K562 (cell line): ENCODE results near the gene MPL. TPM values are rescaled to one million over a fixed set of nuclear protein-coding genes. Genes with fewer than 3 reads are reported as not detected.
A peak's percentile ranks its signal among the peaks of the same experiment; 100 is the strongest.

Experiments used
- ATAC-seq: fragments of 200-7000 bp; cut with Tn5 transposase; 3 replicates; pipeline ENCODE4 v1.9.1; 2020; ENCODE audit warnings: moderate library complexity
- BruUV-seq: library from RNA; stranded (reverse); fragments of 400-500 nt; replicated peaks from 2 replicates; lab custom pipeline; 2021; lab: Mats Ljungman, UMichigan
- CTCF ChIA-PET: fragments of 300-600 bp; formaldehyde crosslinking; extraction: SDS; loops from one replicate; lab custom pipeline; 2021; ENCODE audit warnings: low intra/inter-chr PET ratio; lab: Yijun Ruan, JAX
- POLR2A ChIA-PET: fragments of 300-600, 350-650 bp; sonication (Branson Sonifier 250); formaldehyde crosslinking; extraction: SDS; loops from one replicate; lab custom pipeline; 2021; ENCODE audit warnings: antibody characterized with exemption, inconsistent platforms; lab: Yijun Ruan, JAX
- DNase-seq, 4 experiments: peaks; one replicate each; pipeline versions ENCODE4 v3.0.0 to v3.0.0-alpha.2; 2011 to 2018; ENCODE audit warnings: low spot score in 3 of 4, mixed read lengths in 3 of 4; ENCODE audit errors: extremely low read depth in 1 of 4
- FAIRE-seq: peaks from 2 replicates; lab custom pipeline; 2011; peaks lifted over from hg19 to GRCh38; lab: Jason Lieb, UNC
- H2AFZ ChIP-seq: 2 replicates; pipeline ENCODE4 v1.6.0; 2011; ENCODE audit warnings: low read depth, low read length, control low read depth, inconsistent platforms
- H3K27ac ChIP-seq: fragments of 200-600 bp; 3 replicates; pipeline ENCODE4 v1.8.0; 2011; ENCODE audit warnings: low read depth, mild to moderate bottlenecking, control low read depth, inconsistent platforms, low read length, moderate library complexity, mixed read lengths; ENCODE audit errors: extremely low read depth
- H3K27me3 ChIP-seq, 2 experiments: fragments of 300-600 bp in 1 of 2; 2 replicates in 1 of 2; 3 replicates in 1 of 2; pipeline versions ENCODE4 v1.6.0 to v1.8.0; 2011; ENCODE audit warnings: inconsistent platforms in 2 of 2, low read length in 2 of 2, mild to moderate bottlenecking in 1 of 2, mixed read lengths in 1 of 2, moderate library complexity in 1 of 2; ENCODE audit not compliant: control insufficient read depth in 2 of 2, insufficient read depth in 2 of 2
- H3K36me3 ChIP-seq: fragments of 300-600 bp; 3 replicates; pipeline ENCODE4 v1.8.0; 2011; ENCODE audit warnings: mild to moderate bottlenecking, low read length, inconsistent platforms; ENCODE audit not compliant: control insufficient read depth, insufficient read depth
- H3K4me1 ChIP-seq, 2 experiments: fragments of 200-600 bp in 1 of 2; replicated peaks in 1 of 2; 2 replicates in 1 of 2; 3 replicates in 1 of 2; pipeline versions ENCODE4 v1.5.1 to v1.8.0; 2011; ENCODE audit warnings: inconsistent platforms in 2 of 2, low read length in 2 of 2, mild to moderate bottlenecking in 1 of 2, mixed read lengths in 1 of 2, moderate library complexity in 1 of 2; ENCODE audit not compliant: control insufficient read depth in 2 of 2, insufficient read depth in 2 of 2
- H3K4me2 ChIP-seq: 2 replicates; pipeline ENCODE4 v1.6.1; 2011; ENCODE audit warnings: low read length, control low read depth, inconsistent platforms, mixed read lengths; ENCODE audit not compliant: insufficient read depth
- H3K4me3 ChIP-seq: fragments of 200-600 bp; sonication (generic), shearing (Covaris generic); 2 replicates; pipeline ENCODE4 v1.5.1; 2016; ENCODE audit warnings: control low read depth, inconsistent platforms
- H3K79me2 ChIP-seq: fragments of 200-600 bp; 3 replicates; pipeline ENCODE4 v1.8.0; 2011; ENCODE audit warnings: low read length, inconsistent platforms; ENCODE audit not compliant: control insufficient read depth, insufficient read depth
- H3K9ac ChIP-seq, 2 experiments: 2 replicates each; pipeline versions ENCODE4 v1.6.0 to v1.6.1; 2011; ENCODE audit warnings: low read depth in 2 of 2, low read length in 2 of 2, control low read depth in 1 of 2, inconsistent platforms in 1 of 2, mild to moderate bottlenecking in 1 of 2, mixed read lengths in 1 of 2; ENCODE audit not compliant: insufficient read depth in 1 of 2
- H3K9me1 ChIP-seq: one replicate; pipeline ENCODE4 v1.6.0; 2011; ENCODE audit warnings: inconsistent platforms, mild to moderate bottlenecking, low read length, moderate library complexity; ENCODE audit not compliant: control insufficient read depth, insufficient read depth
- H3K9me3 ChIP-seq: replicated peaks from 2 replicates; pipeline ENCODE4 v1.5.1; 2011; ENCODE audit warnings: low read depth, low read length, inconsistent platforms; ENCODE audit not compliant: control insufficient read depth, insufficient read depth
- H4K20me1 ChIP-seq: replicated peaks from 2 replicates; pipeline ENCODE4 v1.6.1; 2011; ENCODE audit warnings: low read length, inconsistent platforms, mixed read lengths; ENCODE audit not compliant: control insufficient read depth, insufficient read depth
- BRF1 ChIP-seq: IDR thresholded peaks from 3 replicates; pipeline ENCODE4 v1.6.1; 2011; ENCODE audit warnings: borderline replicate concordance, mild to moderate bottlenecking; ENCODE audit not compliant: insufficient read length; ENCODE audit errors: extremely low read depth
- CBX8 ChIP-seq: fragments of 200-600 bp; sonication (generic); IDR thresholded peaks from 2 replicates; pipeline ENCODE4 v1.6.1; 2012; ENCODE audit warnings: borderline replicate concordance, mixed run types, low read depth, mild to moderate bottlenecking, moderate library complexity, mixed read lengths, low read length, control low read depth, inconsistent platforms; ENCODE audit not compliant: poor library complexity, severe bottlenecking; ENCODE audit errors: extremely low read depth
- GABPB2 ChIP-seq: fragments of 250-450 bp; sonication (Bioruptor Pico); conservative IDR thresholded peaks from 2 replicates; pipeline ENCODE4 v1.5.1; 2021; ENCODE audit warnings: mild to moderate bottlenecking
- IRF9 ChIP-seq: fragments of 450-650 bp; IDR thresholded peaks from 2 replicates; pipeline ENCODE4 v1.6.1; 2016; ENCODE audit warnings: missing biosample characterization, missing genetic modification characterization
- KAT7 ChIP-seq: sonication (generic); formaldehyde crosslinking; IDR thresholded peaks from 2 replicates; pipeline ENCODE4 v1.8.0; 2022; ENCODE audit warnings: missing genetic modification reagents, mild to moderate bottlenecking, borderline replicate concordance
- PHF21A ChIP-seq: fragments of 450-650 bp; IDR thresholded peaks from 2 replicates; pipeline ENCODE4 v1.6.1; 2017; ENCODE audit warnings: low read depth, borderline replicate concordance
- RFX1 ChIP-seq: fragments of 450-650 bp; IDR thresholded peaks from 2 replicates; pipeline ENCODE4 v1.6.1; 2016; ENCODE audit warnings: mild to moderate bottlenecking, moderate library complexity
- RFX5 ChIP-seq: IDR thresholded peaks from 2 replicates; pipeline ENCODE4 v1.6.1; 2011; ENCODE audit warnings: low read depth, mild to moderate bottlenecking, improper control_type of control experiment, low read length
- RUNX1 ChIP-seq: sonication (generic); IDR thresholded peaks from 2 replicates; pipeline ENCODE4 v1.6.1; 2016; ENCODE audit warnings: antibody characterized with exemption, low read depth
- YY1 ChIP-seq, 3 experiments: IDR thresholded peaks; 2 replicates each; pipeline ENCODE4 v1.6.1; 2011; ENCODE audit warnings: low read length in 2 of 3, mild to moderate bottlenecking in 2 of 3, moderate library complexity in 2 of 3, borderline replicate concordance in 1 of 3, control low read depth in 1 of 3, low read depth in 1 of 3; ENCODE audit not compliant: insufficient read depth in 3 of 3, insufficient replicate concordance in 2 of 3, control insufficient read depth in 1 of 3, insufficient read length in 1 of 3; ENCODE audit errors: extremely low read depth in 1 of 3
- ZNF609 ChIP-seq: sonication (generic); formaldehyde crosslinking; IDR thresholded peaks from 2 replicates; pipeline ENCODE4 v1.8.1; 2023; ENCODE audit warnings: missing genetic modification reagents, mild to moderate bottlenecking, borderline replicate concordance
- WGBS: fragments of 100-300 bp; shearing (Covaris generic); methylation state at CpG from one replicate; pipeline ENCODE4 v1.1.6; 2016; ENCODE audit warnings: low coverage, mixed read lengths; ENCODE audit not compliant: insufficient coverage; ENCODE audit errors: missing lambda C conversion rate; 5-methylcytosine and 5-hydroxymethylcytosine counted together
- in situ Hi-C: fragments of 300-500 bp; cut with MboI; formaldehyde crosslinking; loops from 4 replicates; pipeline ENCODE4 v1.15.0; 2018; ENCODE audit warnings: inconsistent platforms, mixed read lengths
- intact Hi-C: fragments of 100-400 bp; cut with micrococcal nuclease; formaldehyde crosslinking; loops from 2 replicates; pipeline ENCODE4 v1.14.2; 2022
- polyA plus RNA-seq, 8 experiments: library from polyadenylated mRNA; depleted of rRNA in 4 of 8; stranded (reverse) in 5 of 8; unstranded in 3 of 8; fragments of >200 nt; fragmentation: Nextera tagmentation in 2 of 8; fragmentation: Illumina TruSeq in 1 of 8; extraction: Ambion mirVana in 2 of 8; extraction: Trizol in 1 of 8; gene quantifications; 2 replicates each; pipeline versions ENCODE4 v1.2.1 to v1.2.3, GENCODE V29; 2011 to 2014; ENCODE audit warnings: inconsistent platforms in 1 of 8, missing spikeins in 1 of 8
- total RNA-seq, 7 experiments: library from RNA; depleted of rRNA in 6 of 7; stranded (reverse); fragments of >200 nt in 6 of 7; fragmentation: Illumina TruSeq in 2 of 7; extraction: Trizol in 2 of 7; gene quantifications; 2 replicates each; pipeline versions ENCODE4 v1.2.1 to v1.2.3, GENCODE V29; 2011 to 2021; ENCODE audit warnings: low replicate concordance in 1 of 7
- TF ChIP-seq, protein P1 (sequence below): fragments of 250-450 bp; sonication (Bioruptor Pico); IDR thresholded peaks from 2 replicates; pipeline ENCODE4 v1.5.1; 2021; ENCODE audit warnings: mild to moderate bottlenecking

MPL gene
- total and polyA plus RNA-seq, 9 of the 15 experiments (the other 6 are each of a cell fraction or from before 2014, with no cell fraction given): not detected

GRCh38 chr1:43367904-43368645 is 30.5 kb downstream of the MPL start, which contains the start of gene ELOVL1:
ELOVL1 (minus strand) TSS chr1:43368011; CDS start chr1:43365609, 2,402 bp downstream.
- no peaks in the 10 kb centered on the region for H3K9me3 ChIP-seq
- peaks cover 10% of the 10 kb centered on the region for H4K20me1 ChIP-seq
- H3K4me1 ChIP-seq: peaks cover 35 to 41% of the 10 kb centered on the region in 2 experiments
- CTCF ChIA-PET: interaction anchor here (1.1 to 1.4 kb wide), 2 partner anchors 47 to 161 kb away, joined by 4 to 5 read pairs; no protein-coding TSS in a partner anchor
- H3K27ac ChIP-seq: peak within 1 kb of the TSS; percentile 89
- no TSS peak for BruUV-seq
- H3K9me1 ChIP-seq: peaks cover 15% of the 10 kb centered on the region
- FAIRE-seq (peak; percentile 71), DNase-seq (peak; percentile 97 to 99 (median 98)), ATAC-seq (peak; percentile 90)
- H3K36me3 ChIP-seq: peaks cover 29% of the 10 kb centered on the region
- peak within 1 kb of the TSS; percentile 64 for H3K4me3 ChIP-seq
- in situ Hi-C loops: no loop called here
- peaks cover 40% of the 10 kb centered on the region for H3K79me2 ChIP-seq
- intact Hi-C loops: no loop called here
- WGBS: 1% methylated on average over 26 of the region's 58 CpGs
- peak within 1 kb of the TSS; percentile 93 for H3K4me2 ChIP-seq
- POLR2A ChIA-PET: interaction anchor here (0.5 to 3.1 kb wide), 8 partner anchors 9 to 520 kb away, joined by 3 to 20 read pairs (median 6); partner anchors contain the start of genes CDC20, MED8 and SZT2
- no peaks in the 10 kb centered on the region for H3K27me3 ChIP-seq
- peak within 1 kb of the TSS; percentile 76 to 97 for H3K9ac ChIP-seq
- H2AFZ ChIP-seq: peak within 1 kb of the TSS; percentile 87
- TF ChIP-seq YY1 (IDR thresholded peaks at IDR 0.05; ENCODE audit: borderline replicate concordance in 1 of 3, control insufficient read depth in 1 of 3, extremely low read depth in 1 of 3, insufficient read depth in 3 of 3, insufficient read length in 1 of 3, insufficient replicate concordance in 2 of 3, low read depth in 1 of 3, low read length in 2 of 3): peak in 1 of 3 experiments; percentile 56
- no peak for TF ChIP-seq RFX5
- TF ChIP-seq KAT7 (CRISPR knock-in tag): no peak
- TF ChIP-seq PHF21A: peak; percentile 85; the same call in 1 of the 2 replicates
- TF ChIP-seq, protein P1, sequence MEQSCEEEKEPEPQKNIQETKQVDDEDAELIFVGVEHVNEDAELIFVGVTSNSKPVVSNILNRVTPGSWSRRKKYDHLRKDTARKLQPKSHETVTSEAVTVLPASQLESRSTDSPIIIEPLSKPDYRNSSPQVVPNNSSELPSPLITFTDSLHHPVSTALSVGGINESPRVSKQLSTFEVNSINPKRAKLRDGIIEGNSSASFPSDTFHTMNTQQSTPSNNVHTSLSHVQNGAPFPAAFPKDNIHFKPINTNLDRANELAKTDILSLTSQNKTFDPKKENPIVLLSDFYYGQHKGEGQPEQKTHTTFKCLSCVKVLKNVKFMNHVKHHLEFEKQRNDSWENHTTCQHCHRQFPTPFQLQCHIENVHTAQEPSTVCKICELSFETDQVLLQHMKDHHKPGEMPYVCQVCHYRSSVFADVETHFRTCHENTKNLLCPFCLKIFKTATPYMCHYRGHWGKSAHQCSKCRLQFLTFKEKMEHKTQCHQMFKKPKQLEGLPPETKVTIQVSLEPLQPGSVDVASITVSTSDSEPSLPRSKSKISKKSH: no peak
- no peak for TF ChIP-seq GABPB2 (CRISPR knock-in tag)
- TF ChIP-seq RUNX1: no peak
- no peak for TF ChIP-seq CBX8
- TF ChIP-seq BRF1: no peak
- peak; percentile 77 for TF ChIP-seq ZNF609 (CRISPR knock-in tag)
- TF ChIP-seq IRF9 (tag): no peak
- TF ChIP-seq RFX1: no peak
